ENCODE measurements around the gene ISG20L2.

ISG20L2 gene, protein sequence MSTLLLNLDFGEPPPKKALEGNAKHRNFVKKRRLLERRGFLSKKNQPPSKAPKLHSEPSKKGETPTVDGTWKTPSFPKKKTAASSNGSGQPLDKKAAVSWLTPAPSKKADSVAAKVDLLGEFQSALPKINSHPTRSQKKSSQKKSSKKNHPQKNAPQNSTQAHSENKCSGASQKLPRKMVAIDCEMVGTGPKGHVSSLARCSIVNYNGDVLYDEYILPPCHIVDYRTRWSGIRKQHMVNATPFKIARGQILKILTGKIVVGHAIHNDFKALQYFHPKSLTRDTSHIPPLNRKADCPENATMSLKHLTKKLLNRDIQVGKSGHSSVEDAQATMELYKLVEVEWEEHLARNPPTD

DNA sequence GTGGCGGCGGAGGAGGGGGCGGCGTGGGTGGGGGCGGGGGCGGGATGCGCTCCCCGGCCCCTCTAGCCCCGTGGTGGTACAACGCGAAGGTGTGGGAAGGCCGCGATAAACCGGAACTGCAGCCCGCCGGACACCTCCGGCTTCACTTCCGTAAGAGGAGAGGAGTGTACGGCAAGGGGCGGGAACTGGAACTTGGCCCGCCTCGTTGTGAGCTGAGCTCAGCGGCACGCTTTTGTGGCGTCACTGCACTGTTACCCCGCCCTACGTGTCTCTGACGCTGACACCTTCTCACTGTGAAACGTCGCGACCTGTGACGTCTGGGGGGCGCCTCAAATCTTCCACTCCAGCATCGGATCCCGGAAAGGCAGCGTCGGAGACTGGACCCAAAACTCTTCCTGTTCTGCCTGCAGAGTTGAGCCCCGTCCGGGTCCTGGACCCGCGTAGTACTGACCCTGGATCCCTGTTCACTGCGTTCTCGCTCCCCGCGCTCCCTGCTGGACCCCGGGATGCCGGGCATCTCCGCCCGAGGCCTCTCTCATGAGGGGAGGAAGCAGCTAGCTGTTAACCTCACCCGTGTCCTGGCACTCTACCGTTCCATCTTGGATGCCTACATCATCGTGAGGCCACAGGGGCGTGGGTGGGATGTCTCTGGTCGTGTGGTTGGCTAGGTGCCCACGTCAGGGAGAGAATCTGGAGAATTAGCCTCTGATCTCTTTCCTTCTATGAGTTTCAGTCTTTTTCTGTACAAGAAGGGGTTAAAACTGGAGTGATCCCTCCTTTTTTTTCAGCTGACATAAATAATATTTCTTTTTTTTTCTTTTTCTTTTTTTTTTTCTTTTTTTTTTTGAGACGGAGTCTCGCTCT is at the start of gene ISG20L2:
ISG20L2 (minus strand) TSS at position 168 of the 864 bp plus-strand sequence. CDS start 1,114 bp downstream, outside the sequence.
- TF ChIP-seq, protein P1, sequence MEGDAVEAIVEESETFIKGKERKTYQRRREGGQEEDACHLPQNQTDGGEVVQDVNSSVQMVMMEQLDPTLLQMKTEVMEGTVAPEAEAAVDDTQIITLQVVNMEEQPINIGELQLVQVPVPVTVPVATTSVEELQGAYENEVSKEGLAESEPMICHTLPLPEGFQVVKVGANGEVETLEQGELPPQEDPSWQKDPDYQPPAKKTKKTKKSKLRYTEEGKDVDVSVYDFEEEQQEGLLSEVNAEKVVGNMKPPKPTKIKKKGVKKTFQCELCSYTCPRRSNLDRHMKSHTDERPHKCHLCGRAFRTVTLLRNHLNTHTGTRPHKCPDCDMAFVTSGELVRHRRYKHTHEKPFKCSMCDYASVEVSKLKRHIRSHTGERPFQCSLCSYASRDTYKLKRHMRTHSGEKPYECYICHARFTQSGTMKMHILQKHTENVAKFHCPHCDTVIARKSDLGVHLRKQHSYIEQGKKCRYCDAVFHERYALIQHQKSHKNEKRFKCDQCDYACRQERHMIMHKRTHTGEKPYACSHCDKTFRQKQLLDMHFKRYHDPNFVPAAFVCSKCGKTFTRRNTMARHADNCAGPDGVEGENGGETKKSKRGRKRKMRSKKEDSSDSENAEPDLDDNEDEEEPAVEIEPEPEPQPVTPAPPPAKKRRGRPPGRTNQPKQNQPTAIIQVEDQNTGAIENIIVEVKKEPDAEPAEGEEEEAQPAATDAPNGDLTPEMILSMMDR (IDR thresholded peaks at IDR 0.05; ENCODE audit: insufficient read depth, low read depth, low read length, missing control alignments), result no peak
- DNase-seq (ENCODE audit: low read depth), result peak; percentile 98
- H3K4me3 ChIP-seq (ENCODE audit: low read length), result peak within 1 kb of the TSS; percentile 99

DNA sequence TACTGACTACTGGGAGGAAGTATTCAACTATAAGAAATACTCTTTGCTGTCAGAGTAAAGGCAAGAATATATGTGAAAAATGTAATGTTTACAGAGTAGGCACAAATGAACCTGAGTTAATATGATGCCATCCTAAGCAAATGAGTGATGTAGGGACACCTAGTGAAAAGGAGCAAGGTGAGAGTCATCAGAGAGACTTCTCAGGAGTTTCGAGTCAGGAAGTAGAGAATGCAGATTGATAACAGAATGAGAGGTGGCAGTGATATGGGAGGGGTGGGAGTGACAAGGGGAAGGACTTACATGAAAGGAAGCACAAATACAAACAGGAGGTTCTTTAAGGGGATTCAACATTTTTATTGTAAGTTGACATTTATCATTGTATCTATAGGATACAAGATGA is 49.0 kb upstream of the ISG20L2 start:
- TF ChIP-seq, protein P1 (IDR thresholded peaks at IDR 0.05; ENCODE audit: insufficient read depth, low read depth, low read length, missing control alignments), result no peak
- DNase-seq (ENCODE audit: low read depth), result no peak
- no peak overlapping the region for H3K4me3 ChIP-seq (ENCODE audit: low read length)

DNA sequence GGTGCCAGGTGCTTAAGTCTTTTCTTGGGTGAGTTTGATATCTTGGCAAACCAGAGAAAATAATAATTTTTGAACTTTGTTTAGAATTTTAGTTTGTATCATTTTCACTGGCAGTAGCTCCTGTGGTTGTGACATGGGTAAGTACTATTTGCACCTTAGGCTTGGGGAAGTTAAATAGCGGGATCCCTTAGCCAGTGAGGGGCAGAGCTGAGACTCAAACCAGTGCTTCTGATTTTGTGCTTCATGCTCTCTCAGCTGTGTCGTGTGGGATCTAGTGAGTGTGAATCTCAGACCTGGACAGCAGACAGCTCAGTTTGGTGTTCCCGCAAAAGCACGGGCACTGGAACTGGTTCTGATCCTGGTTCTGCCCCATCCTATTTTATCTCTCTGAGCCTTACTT is 48.4 kb upstream of the ISG20L2 start:
- no peak overlapping the region for H3K4me3 ChIP-seq (ENCODE audit: low read length)
- no peak for DNase-seq (ENCODE audit: low read depth)
- TF ChIP-seq, protein P1 (IDR thresholded peaks at IDR 0.05; ENCODE audit: insufficient read depth, low read depth, low read length, missing control alignments), result no peak

DNA sequence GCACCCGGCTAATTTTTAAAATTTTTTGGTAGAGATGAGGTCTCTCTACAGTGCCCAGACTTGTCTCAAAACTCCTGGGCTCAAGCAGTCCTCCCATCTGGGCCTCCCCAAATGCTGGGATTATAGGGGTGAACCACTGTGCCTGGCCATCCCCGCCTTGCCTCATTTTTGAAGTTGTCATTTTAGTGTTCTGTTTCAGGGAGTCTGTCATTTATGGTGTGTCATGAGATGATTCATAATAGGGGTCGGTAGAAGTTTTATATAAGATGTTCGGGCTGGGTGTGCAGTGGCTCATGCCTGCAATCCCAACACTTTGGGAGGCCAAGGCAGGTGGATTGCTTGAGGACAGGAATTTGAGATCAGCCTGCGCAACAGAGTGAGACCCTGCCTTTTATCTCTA is 47.2 kb upstream of the ISG20L2 start:
- no peak for DNase-seq (ENCODE audit: low read depth)
- H3K4me3 ChIP-seq (ENCODE audit: low read length), result no peak overlapping the region
- TF ChIP-seq, protein P1 (IDR thresholded peaks at IDR 0.05; ENCODE audit: insufficient read depth, low read depth, low read length, missing control alignments), result no peak

DNA sequence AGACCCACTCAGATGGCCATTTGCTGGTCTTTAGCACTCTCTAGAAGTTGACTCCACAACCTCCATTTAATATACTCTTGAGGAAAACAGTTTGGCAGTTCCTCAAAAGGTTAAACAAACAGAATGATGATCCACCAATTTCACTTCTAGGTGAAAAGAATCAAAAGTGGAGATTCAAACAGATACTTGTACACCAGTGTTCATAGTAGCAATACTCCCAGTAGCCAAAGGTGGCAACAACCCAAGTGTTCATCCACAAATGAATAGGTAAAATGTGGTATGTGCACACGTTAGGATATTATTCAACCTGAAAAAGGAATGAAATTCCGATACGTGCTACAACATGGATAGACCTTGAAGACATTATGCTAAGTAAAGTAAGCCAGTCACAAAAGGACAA is 45.0 kb upstream of the ISG20L2 start:
- TF ChIP-seq, protein P1 (IDR thresholded peaks at IDR 0.05; ENCODE audit: insufficient read depth, low read depth, low read length, missing control alignments), result peak; percentile 22
- peak; percentile 23 for DNase-seq (ENCODE audit: low read depth)
- H3K4me3 ChIP-seq (ENCODE audit: low read length), result no peak overlapping the region

DNA sequence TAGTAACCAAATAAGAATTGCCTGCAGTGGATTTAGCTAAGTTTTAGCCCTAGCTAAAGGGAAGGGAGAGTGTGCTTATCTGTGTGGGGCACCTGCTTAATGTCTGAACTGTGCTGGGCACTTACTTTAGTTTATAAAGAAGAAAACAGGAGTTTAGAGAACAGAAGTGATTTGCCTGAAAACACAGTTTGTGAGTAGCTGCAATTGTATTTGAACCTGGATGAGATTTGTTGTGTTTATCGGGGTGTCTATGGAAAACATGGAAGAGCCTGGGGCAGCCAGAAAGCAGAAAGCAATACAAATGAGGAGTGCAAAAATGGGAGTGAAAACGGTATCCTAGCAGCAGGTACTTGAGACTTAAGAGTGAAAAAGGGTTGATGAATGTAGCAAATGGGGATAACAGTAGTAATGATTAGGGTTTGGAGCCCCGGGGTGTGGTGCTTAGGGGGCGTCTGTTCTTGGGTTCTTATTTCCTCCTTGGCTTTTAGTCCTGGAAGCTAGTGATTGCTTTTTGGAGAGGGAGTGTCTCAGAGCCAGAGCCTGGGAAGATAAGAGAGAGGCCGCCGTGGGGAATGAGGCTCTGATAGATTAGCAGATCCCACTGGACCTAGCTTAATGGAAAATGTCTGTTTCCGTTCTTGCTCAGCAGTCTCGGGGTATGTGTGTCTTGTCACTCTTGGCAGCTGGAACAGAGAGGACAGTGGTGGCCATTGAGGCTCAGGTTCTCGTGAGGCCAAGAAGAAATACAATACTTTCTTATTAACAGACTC is 44.3 kb upstream of the ISG20L2 start:
- H3K4me3 ChIP-seq (ENCODE audit: low read length), result no peak overlapping the region
- TF ChIP-seq, protein P1 (IDR thresholded peaks at IDR 0.05; ENCODE audit: insufficient read depth, low read depth, low read length, missing control alignments), result no peak

More for the DNA sequence above, 44.3 kb upstream of the ISG20L2 start:
- no peak for DNase-seq (ENCODE audit: low read depth)
